Stimulated activated CD8-positive, alpha-beta memory T cell treated with anti-CD3 and anti-CD28 coated beads, Interleukin-2, amount 100 ng/mL, for 1 hour (primary cell): ENCODE data around the gene PPIF.

Source experiments
- DNase-seq, 2 donors: peaks; one replicate each; pipeline ENCODE4 v3.0.0-alpha.2; 2020; ENCODE audit warnings: low read depth in 2 of 2

The PPIF gene

GRCh38 chr10:79347226-79347893, at the start of gene PPIF:
Gene PPIF (plus strand): TSS chr10:79347469. CDS start chr10:79347549, 80 bp downstream.
- DNase-seq: peak; percentile 86 to 88

GRCh38 chr10:79298403-79299244, 48.6 kb upstream of the PPIF start:
- no peak for DNase-seq

- no peak for DNase-seq
Measured at GRCh38 chr10:79299397-79300241, 47.6 kb upstream of the PPIF start.

- DNase-seq: no peak
Measured at GRCh38 chr10:79300711-79301110, 46.6 kb upstream of the PPIF start.

- DNase-seq: no peak
Measured at GRCh38 chr10:79301754-79302530, 45.3 kb upstream of the PPIF start.

- no peak for DNase-seq
Measured at GRCh38 chr10:79303631-79304478, 43.4 kb upstream of the PPIF start.

GRCh38 chr10:79304479-79305087, 42.7 kb upstream of the PPIF start:
- DNase-seq: no peak

- no peak for DNase-seq
Measured at GRCh38 chr10:79305515-79305914, 41.8 kb upstream of the PPIF start.

- DNase-seq: no peak
Measured at GRCh38 chr10:79305988-79306387, 41.3 kb upstream of the PPIF start.

- no peak for DNase-seq
Measured at GRCh38 chr10:79306644-79307220, 40.5 kb upstream of the PPIF start.

GRCh38 chr10:79308016-79308415, 39.3 kb upstream of the PPIF start:
- no peak for DNase-seq

GRCh38 chr10:79308969-79309665, 38.2 kb upstream of the PPIF start:
- DNase-seq: no peak

GRCh38 chr10:79310200-79310865, 36.9 kb upstream of the PPIF start:
- DNase-seq: no peak

- DNase-seq: no peak
Measured at GRCh38 chr10:79310911-79311573, 36.2 kb upstream of the PPIF start.

- DNase-seq: no peak
Measured at GRCh38 chr10:79311581-79312407, 35.5 kb upstream of the PPIF start.

GRCh38 chr10:79312601-79313187, 34.6 kb upstream of the PPIF start:
- DNase-seq: no peak

- no peak for DNase-seq
Measured at GRCh38 chr10:79313320-79313719, 33.9 kb upstream of the PPIF start.
